GM21447 (cell line): ENCODE data around the gene TPO.
"Not testable (repeated sequence)": the region's sequence is repeated elsewhere in the genome, so short reads cannot be mapped to it uniquely, and the experiment has no call there.

ENCODE experiments used
- ATAC-seq: cut with Tn5 transposase; IDR thresholded peaks from one replicate; pipeline ENCODE4 v1.9.1; 2021; ENCODE audit not compliant: unreplicated experiment

Gene TPO

GRCh38 chr2:1482253-1482675 is 69.0 kb downstream of the TPO start:
- ATAC-seq = no peak

- ATAC-seq = no peak
Observed at GRCh38 chr2:1482981-1483380, 69.7 kb downstream of the TPO start.

GRCh38 chr2:1483551-1483950 is 70.3 kb downstream of the TPO start:
- no peak for ATAC-seq

GRCh38 chr2:1484131-1484884 is 71.0 kb downstream of the TPO start:
- no peak for ATAC-seq

GRCh38 chr2:1486670-1487069 is 73.4 kb downstream of the TPO start:
- ATAC-seq = no peak

GRCh38 chr2:1487758-1488157 is 74.5 kb downstream of the TPO start:
- ATAC-seq = no peak

GRCh38 chr2:1488181-1488671 is 75.0 kb downstream of the TPO start:
- no peak for ATAC-seq

GRCh38 chr2:1488851-1489250 is 75.6 kb downstream of the TPO start:
- no peak for ATAC-seq

- no peak for ATAC-seq
Observed at GRCh38 chr2:1489486-1489885, 76.2 kb downstream of the TPO start.

- ATAC-seq = not testable (repeated sequence)
Observed at GRCh38 chr2:1490381-1490780, 77.1 kb downstream of the TPO start.

- no peak for ATAC-seq
Observed at GRCh38 chr2:1491751-1492150, 78.5 kb downstream of the TPO start.

- ATAC-seq = not testable (repeated sequence)
Observed at GRCh38 chr2:1492231-1492630, 79.0 kb downstream of the TPO start.

GRCh38 chr2:1492711-1493430 is 79.6 kb downstream of the TPO start:
- ATAC-seq = no peak

- ATAC-seq = no peak
Observed at GRCh38 chr2:1493431-1494126, 80.3 kb downstream of the TPO start.

- no peak for ATAC-seq
Observed at GRCh38 chr2:1494257-1494656, 81.0 kb downstream of the TPO start.

- ATAC-seq = no peak
Observed at GRCh38 chr2:1494906-1495305, 81.6 kb downstream of the TPO start.

- ATAC-seq = no peak
Observed at GRCh38 chr2:1495676-1496358, 82.6 kb downstream of the TPO start.

- ATAC-seq = no peak
Observed at GRCh38 chr2:1496359-1496821, 83.1 kb downstream of the TPO start.

GRCh38 chr2:1497122-1497611 is 83.9 kb downstream of the TPO start:
- no peak for ATAC-seq

GRCh38 chr2:1498176-1498575 is 84.9 kb downstream of the TPO start:
- no peak for ATAC-seq
